Measurements from ENCODE around the gene TPSG1.
"Not testable (repeated sequence)": the region's sequence is repeated elsewhere in the genome, so short reads cannot be mapped to it uniquely, and the experiment has no call there.

The TPSG1 gene

DNA sequence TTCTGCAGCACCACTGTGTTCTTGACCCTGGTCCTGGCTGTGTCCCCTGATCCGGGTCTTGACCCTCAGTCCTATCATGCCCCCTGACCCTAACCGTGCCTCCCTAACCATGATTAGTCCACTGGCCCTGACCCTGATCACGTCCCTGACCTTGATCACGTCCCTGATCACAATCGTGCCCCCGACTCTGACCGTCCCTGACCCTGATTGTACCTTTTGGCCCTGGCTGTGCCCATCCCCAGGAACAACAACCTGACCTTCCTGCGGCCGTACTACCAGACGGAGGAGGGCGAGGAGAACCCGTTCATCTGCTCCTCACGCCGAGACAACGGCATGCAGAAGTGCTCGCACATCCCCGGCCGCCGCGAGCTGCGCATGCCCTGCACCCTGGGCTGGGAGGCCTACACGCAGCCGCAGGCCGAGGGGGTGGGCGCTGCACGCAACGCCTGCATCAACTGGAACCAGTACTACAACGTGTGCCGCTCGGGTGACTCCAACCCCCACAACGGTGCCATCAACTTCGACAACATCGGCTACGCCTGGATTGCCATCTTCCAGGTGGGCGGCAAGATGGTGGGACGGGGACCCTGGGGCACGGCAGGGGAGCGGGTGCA lies 24.9 kb downstream of the TPSG1 start:
- no peak overlapping the region for H3K4me3 ChIP-seq (ENCODE audit: low read depth, low read length)
- no peak for DNase-seq (ENCODE audit: low read depth)

DNA sequence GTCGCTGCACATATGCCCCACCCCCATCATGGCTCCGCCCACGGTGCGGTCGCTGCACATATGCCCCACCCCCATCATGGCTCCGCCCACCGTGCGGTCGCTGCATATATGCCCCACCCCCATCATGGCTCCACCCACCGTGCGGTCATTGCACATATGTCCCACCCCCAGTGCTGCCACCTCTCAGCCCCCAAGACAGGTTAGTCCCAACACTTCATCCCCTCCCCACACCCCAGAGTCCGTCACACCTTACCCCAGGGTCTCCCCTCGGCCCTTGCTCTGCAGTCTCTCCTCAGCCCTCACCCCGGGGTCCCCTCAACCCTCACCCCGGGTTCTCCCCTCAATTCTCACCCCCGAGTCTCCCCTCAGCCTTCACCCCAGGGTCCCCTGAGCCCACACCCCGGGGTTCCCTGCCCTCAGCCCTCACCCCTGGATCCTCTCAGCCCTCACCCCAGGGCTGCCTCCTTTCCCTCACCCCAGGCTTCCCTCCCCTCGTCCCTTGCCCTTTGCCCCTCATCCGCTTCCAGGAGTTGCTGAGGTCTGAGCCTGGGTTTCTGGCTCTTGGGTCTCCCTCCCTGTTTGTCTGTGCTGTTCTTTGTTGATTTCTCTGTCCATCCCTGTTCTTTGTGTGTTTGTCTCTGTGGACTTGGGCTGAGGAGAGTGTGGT lies 25.6 kb downstream of the TPSG1 start:
- DNase-seq (ENCODE audit: low read depth): no peak
- H3K4me3 ChIP-seq (ENCODE audit: low read depth, low read length): no peak overlapping the region

DNA sequence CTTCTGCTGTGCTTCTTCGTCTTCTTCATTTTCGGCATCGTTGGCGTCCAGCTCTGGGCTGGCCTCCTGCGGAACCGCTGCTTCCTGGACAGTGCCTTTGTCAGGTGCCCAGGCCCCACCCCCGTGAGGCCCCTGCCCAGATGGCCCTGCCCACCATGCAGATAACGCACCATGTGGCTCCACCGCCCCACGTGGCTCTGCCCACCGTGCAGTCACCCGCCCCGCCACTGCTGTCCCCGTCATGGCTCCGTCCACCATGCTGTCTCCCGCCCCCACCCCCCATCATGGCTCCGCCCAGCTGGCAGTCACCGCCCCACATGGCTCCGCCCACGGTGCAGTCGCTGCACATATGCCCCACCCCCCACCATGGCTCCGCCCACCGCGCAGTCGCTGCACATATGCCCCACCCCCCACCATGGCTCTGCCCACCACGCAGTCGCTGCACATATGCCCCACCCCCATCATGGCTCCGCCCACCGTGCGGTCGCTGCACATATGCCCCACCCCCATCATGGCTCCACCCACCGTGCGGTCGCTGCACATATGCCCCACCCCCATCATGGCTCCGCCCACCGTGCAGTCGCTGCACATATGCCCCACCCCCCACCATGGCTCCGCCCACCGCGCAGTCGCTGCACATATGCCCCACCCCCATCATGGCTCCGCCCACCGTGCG lies 26.3 kb downstream of the TPSG1 start:
- H3K4me3 ChIP-seq (ENCODE audit: low read depth, low read length); DNase-seq (ENCODE audit: low read depth): not testable (repeated sequence)

DNA sequence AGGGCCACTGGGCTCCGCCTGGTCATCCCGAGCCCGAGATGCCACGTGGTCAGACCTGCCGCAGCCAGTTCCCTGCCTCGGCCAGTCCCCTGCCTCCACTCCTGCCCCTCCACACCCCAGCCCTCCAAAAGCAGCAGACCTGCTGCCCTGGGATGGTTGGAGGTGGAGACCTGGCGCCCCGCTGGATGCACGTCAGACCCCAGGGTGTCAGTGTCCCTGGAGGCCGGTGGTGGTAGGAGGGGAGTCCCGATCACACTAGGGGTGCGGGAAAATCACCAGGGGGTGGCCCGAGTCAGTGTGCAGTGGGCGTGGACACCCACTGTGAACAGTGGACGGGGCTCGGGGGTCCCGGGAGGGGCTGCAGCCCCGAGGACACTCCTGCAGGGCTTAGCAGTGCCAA lies 26.9 kb downstream of the TPSG1 start:
- no peak overlapping the region for H3K4me3 ChIP-seq (ENCODE audit: low read depth, low read length)
- no peak for DNase-seq (ENCODE audit: low read depth)

DNA sequence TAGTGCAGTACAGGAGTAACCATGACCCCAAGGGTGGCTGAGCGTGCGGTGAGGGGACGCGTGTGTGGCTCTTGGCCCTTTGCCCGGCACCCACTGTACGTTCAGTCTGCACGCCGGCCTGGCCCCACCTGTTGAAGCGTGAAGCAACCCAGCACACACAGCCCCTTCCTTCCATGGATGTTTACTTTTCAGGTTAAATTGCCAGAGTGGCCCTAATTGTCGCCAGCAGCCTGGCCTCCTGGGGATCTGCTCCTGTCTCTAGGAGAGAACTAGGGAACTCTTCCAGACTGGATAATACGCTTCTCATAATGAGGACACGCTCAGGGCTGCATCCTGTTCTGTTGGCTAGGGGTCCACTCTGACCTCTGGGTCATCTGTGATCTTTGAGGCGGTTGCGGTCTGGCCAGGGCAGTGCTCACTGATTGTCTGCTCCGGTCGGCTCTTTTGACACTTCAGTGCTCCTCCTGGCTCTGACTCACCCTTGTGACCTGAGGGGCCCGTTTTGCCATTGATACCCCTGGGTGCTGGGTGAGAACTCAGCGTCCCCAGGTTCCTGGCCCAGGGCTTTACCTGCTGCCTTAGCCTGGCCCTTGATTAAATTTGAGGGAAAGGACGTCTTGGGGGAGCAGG lies 27.7 kb downstream of the TPSG1 start:
- no peak overlapping the region for H3K4me3 ChIP-seq (ENCODE audit: low read depth, low read length)
- DNase-seq (ENCODE audit: low read depth): no peak

DNA sequence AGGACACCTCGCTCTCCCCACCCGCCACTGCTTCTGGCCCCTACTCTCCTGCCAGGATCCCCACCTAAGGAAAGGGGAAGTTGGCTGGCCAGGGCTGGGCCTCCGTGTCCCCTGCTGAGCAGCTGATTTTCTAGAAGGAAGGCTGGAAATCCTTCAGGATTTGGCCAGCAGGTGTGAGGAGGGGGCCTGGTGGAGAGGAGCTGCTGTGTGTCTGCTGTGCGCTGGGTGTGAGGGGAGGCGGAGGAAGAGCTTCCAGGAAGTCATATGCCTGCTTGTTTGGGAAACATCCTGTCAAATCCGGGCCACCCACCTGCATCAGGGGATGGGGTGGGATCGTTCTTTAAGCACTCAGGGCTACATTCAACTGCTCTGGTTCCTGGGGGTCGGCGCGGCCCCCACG lies 28.6 kb downstream of the TPSG1 start:
- no peak for DNase-seq (ENCODE audit: low read depth)
- no peak overlapping the region for H3K4me3 ChIP-seq (ENCODE audit: low read depth, low read length)

DNA sequence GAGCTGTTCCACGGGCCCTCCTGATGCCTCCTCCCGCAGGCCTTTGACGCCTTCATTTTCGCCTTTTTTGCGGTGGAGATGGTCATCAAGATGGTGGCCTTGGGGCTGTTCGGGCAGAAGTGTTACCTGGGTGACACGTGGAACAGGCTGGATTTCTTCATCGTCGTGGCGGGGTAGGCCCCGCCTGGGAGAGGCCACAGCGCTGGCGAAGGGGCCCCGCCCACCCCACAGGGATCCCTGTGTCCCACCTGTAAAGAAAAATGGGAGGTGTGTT lies 29.7 kb downstream of the TPSG1 start:
- no peak for DNase-seq (ENCODE audit: low read depth)
- no peak overlapping the region for H3K4me3 ChIP-seq (ENCODE audit: low read depth, low read length)

DNA sequence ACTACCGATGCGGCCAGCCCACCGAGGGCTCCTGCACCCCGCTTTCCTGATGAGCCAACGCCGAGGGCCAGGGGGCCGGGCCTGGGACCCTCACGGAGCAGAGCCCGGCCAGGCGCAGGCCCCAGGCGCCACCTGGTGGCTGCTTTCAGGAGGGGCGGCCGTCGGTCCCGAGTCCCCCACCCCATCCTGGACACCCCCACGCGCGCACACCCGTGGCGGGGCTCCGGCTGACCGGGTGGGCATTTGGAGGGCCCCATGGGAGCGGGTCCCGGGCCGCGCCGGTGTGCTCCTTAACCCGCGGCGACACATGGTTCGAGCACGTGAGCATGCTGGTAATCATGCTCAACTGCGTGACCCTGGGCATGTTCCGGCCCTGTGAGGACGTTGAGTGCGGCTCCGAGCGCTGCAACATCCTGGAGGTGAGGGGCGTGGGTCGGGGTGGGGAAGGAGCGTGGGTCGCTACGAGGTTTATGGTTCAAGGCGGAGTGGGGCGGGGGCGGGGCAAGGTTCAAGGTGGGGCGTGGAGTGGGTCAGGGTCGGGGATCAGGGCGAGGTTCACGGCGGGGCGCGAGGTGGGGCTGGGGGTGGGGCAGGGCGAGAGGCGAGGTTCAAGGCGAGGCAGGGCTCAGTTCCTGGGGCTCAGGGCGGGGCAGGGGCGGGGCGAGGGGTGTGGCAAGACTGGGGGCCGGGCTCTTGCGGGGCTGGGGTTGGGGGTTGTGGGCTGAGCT lies 30.2 kb downstream of the TPSG1 start:
- no peak overlapping the region for H3K4me3 ChIP-seq (ENCODE audit: low read depth, low read length)
- DNase-seq (ENCODE audit: low read depth): no peak

DNA sequence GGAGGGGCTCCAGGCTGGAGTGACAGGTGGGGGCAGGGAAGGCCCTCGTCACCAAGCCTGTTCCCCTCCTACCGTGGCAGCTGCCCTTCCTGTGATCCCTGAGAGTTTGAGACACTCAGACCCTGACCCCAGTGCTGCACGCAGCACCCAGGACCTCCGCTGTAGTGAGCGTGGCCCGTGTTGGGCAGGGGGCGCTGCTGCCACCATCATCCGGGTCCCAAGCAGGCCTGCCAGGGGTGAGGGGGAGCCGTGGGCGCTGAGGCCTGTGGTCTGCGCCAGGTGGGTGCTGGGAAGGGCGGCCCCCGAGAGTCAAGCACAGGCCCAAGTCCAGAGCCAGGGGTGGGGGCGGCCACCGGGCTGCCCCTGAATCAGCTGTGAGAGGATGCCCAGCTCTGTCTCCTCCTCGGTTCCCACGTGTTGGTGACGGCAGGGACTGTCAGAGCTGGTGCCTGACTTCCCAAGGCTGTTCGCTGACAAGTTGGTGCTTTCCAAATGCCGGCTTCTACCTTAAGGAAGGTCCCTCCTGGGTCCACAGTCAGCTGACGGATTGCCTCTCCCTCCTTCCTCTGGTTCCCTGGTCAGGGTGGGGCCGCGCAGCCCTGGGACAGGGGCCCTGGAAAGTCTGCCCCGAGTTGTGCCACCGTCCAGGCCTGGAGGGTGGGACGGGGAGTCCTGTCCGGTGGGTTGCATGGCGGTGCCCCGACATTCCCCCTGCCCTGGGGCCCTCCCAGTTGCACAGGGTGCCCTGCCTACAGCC lies 31.1 kb downstream of the TPSG1 start:
- no peak for DNase-seq (ENCODE audit: low read depth)
- no peak overlapping the region for H3K4me3 ChIP-seq (ENCODE audit: low read depth, low read length)

DNA sequence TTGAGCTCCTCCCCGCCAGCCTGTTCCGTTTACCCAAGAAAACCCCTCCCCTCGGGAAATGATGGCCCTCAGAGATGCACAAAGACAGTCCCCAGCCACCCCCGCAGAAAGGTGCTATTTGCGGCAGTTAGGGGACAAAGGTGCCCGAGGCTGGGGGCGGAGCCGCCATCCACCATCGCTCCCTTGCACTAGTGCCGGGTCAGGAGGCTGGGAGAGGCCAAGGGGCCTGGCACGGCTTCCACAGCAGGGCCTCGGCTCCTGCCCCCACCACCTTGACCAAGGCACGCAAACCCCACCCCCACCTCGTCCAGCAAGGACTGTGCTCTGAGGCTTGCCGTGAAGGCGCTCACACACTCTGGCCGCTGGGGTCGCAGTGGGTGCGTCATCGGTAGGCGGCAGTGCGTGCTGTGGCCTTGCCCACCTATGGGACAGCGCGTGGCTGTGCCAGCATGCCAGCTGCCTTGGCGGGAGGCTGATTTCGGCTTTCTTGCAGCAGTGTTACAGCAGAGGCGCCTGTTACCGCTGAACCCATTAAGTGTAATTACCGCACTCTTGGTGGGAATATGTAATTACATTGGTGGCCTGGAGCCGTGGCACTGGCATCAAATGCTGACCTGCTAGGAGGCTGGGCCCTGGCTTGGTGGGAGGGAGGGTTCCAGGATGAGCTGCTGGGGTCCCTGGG lies 31.8 kb downstream of the TPSG1 start:
- no peak for DNase-seq (ENCODE audit: low read depth)
- H3K4me3 ChIP-seq (ENCODE audit: low read depth, low read length): no peak overlapping the region

DNA sequence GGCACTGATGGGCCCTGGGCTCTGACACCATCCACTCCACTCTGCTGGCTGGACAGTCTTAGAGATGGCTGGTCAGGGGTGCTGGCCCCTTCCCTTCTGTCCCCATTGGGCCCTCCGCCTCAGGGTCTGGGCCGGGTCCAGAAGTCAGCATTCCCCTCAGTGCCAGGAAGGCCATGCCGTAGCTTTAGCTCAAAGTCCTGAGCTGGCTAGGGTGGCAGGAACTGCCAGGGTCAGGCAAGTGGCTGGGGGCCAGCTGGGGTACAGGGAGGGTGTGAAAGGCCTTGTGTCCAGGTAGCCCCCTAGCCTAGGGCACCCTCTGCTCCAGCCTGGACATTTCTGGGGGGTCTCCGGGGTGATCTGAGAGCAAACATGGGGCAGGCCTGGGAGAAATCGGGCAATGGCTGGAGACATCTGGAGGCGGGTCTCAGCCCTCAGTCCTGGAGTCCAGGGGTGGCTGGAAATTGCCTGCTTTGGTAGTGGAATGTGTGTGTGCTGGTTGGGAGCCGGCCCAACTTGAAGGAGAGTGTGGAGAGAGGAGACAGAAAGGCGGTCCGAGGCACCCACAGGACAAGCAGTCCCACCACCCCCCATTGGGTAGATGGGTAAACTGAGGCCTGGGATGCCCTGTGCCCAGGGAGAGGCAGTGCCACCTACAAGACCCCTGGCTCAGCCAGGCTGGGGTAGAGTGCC lies 32.5 kb downstream of the TPSG1 start:
- no peak overlapping the region for H3K4me3 ChIP-seq (ENCODE audit: low read depth, low read length)
- DNase-seq (ENCODE audit: low read depth): no peak

DNA sequence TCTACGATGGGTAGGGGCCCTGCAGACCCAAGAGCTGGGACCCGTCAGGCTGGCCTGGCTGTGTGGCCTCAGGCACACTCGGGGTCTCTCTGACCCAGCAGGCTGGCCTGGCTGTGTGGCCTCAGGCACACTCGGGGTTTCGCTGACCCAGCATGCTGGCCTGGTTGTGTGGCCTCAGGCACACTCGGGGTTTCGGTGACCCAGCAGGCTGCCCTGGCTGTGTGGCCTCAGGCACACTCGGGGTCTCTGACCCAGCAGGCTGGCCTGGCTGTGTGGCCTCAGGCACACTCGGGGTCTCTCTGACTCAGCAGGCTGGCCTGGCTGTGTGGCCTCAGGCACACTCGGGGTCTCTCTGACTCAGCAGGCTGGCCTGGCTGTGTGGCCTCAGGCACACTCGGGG lies 34.3 kb downstream of the TPSG1 start:
- H3K4me3 ChIP-seq (ENCODE audit: low read depth, low read length); DNase-seq (ENCODE audit: low read depth): not testable (repeated sequence)

DNA sequence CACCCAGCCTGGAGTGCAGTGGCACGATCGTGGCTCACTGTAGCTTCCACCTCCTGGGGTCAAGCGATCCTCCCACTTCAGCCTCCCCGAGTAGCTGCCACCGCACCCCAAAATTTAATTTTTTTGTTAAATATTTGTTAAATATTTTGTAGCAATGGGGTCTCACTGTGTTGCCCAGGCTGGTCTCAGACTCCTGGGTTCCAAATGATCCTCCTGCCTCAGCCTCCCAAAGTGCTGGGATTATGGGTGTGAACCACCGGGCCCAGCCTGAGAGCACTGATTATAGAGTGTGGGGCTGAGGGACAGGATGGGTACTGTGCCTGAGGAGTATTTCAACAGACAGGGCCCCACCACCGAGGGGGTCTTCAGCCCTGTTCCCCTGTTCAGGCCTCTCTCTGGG lies 35.6 kb downstream of the TPSG1 start:
- DNase-seq (ENCODE audit: low read depth): no peak
- no peak overlapping the region for H3K4me3 ChIP-seq (ENCODE audit: low read depth, low read length)

DNA sequence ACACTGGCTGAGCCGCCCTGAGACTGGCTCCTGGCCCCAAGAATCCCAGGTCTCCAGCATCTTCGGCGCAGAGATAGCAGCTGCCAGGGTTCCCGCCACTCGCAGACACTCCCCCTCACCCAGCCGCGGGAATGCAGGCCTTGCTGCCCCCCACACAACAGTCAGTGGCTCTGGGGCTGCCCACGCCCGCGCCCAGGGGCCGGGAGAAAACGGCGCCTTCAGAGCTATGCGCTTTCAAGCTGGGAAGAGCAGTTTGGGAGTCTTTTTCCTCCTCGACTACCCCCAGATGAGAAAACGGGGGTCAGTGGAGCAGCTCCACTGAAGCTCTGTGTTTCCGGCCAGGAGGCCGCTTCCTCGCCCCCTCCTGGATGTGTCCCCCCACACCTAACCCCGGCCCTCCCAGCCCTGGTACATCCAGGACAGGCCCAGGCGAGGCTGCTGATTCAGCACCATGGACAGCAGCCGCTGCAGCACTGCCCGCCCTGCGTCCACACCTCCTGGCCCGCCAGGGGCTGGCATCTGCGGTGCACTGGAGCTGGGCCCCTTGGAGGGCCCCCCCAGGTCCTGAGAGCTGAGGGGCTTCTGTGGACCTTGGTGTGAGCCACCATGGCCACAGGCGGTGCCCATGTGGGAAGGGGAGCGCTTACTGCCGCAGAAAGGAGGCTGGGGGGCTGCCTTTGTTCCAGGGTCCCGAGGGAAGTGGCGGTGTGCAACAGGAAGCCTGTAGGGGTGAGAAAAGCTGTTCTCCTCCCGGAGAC lies 36.5 kb downstream of the TPSG1 start:
- no peak overlapping the region for H3K4me3 ChIP-seq (ENCODE audit: low read depth, low read length)
- DNase-seq (ENCODE audit: low read depth): no peak

DNA sequence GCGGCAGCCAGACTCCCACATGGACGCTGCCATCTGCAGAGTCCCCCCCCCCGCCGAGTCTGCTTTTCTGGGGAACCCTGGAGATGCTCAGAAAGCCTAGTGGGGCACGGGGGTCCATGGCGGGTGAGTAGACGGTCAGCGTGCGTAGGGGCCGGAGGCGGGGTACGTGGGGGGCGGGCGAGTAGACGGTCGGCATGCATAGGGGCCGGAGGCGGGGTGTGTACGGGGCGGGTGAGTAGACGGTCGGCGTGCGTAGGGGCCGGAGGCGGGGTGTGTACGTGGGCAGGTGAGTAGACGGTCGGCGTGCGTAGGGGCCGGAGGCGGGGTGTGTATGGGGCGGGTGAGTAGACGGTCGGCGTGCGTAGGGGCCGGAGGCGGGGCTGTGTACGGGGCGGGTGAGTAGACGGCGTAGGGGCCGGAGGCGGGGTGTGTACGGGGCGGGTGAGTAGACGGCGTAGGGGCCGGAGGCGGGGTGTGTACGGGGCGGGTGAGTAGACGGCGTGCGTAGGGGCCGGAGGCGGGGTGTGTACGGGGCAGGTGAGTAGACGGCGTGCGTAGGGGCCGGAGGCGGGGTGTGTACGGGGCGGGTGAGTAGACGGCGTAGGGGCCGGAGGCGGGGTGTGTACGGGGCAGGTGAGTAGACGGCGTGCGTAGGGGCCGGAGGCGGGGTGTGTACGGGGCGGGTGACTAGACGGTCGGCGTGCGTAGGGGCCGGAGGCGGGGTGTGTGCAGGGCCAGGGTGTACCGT lies 39.4 kb downstream of the TPSG1 start:
- not testable (repeated sequence) for DNase-seq (ENCODE audit: low read depth)

DNA sequence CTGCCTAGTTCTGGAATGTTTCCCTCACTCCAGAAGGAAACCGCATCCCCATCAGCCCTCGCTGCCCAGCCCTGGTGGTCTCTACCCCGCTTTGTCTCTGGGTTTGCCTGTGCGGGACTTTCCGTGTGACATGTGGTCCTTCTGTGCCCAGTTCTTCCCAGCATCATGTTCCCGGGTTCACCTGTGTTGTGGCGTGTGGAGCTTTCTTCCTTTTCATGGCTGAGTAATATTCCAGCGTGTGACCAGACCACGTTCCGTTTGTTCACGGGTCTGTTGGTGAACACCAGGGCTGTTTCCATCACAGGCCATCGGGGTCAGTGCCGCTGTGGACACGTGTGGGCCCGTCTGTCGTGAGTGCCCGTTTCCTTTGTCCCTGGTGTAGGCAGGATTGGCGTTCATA lies 40.1 kb downstream of the TPSG1 start:
- DNase-seq (ENCODE audit: low read depth): no peak
- no peak overlapping the region for H3K4me3 ChIP-seq (ENCODE audit: low read depth, low read length)

More for the DNA sequence above, 39.4 kb downstream of the TPSG1 start:
- not testable (repeated sequence) for H3K4me3 ChIP-seq (ENCODE audit: low read depth, low read length)
